KMS-11 (cell line): ENCODE data around the gene NUDT7.
A peak's percentile ranks its signal among the peaks of the same experiment; 100 is the strongest.

Experiments used
- H2AFZ ChIP-seq: fragments of 200-600 bp; sonication (generic); 2 replicates; pipeline ENCODE4 v1.6.1; 2016; ENCODE audit warnings: antibody characterized with exemption, mixed run types, low read depth
- H3K27ac ChIP-seq: fragments of 200-600 bp; sonication (generic); 2 replicates; pipeline ENCODE4 v1.6.1; 2016; ENCODE audit warnings: mild to moderate bottlenecking, mixed run types
- H3K27me3 ChIP-seq: fragments of 200-600 bp; sonication (generic); 2 replicates; pipeline ENCODE4 v1.6.1; 2017; ENCODE audit warnings: mild to moderate bottlenecking, low read depth, mixed run types, moderate library complexity; ENCODE audit not compliant: insufficient read depth
- H3K36me3 ChIP-seq: fragments of 200-600 bp; sonication (generic); 2 replicates; pipeline ENCODE4 v1.6.1; 2017; ENCODE audit warnings: mild to moderate bottlenecking, mixed run types; ENCODE audit not compliant: insufficient read depth
- H3K4me1 ChIP-seq: fragments of 200-600 bp; sonication (generic); 2 replicates; pipeline ENCODE4 v1.6.1; 2016; ENCODE audit warnings: mild to moderate bottlenecking, low read depth, mixed run types; ENCODE audit not compliant: poor library complexity, severe bottlenecking
- H3K4me2 ChIP-seq: fragments of 200-600 bp; sonication (generic); 2 replicates; pipeline ENCODE4 v1.7.0; 2016; ENCODE audit warnings: mild to moderate bottlenecking, mixed run types
- H3K4me3 ChIP-seq: fragments of 200-600 bp; sonication (generic); IDR thresholded peaks from 2 replicates; pipeline ENCODE4 v1.6.1; 2017; ENCODE audit warnings: low read depth, low read length, mixed read lengths; ENCODE audit not compliant: insufficient read depth
- H3K79me2 ChIP-seq: fragments of 200-600 bp; sonication (generic); 2 replicates; pipeline ENCODE4 v1.6.1; 2016; ENCODE audit warnings: low read depth, mixed run types; ENCODE audit not compliant: insufficient read depth
- H3K9ac ChIP-seq: fragments of 200-600 bp; sonication (generic); 2 replicates; pipeline ENCODE4 v1.6.1; 2016; ENCODE audit warnings: mild to moderate bottlenecking, mixed run types
- H4K20me1 ChIP-seq: fragments of 200-600 bp; sonication (generic); 2 replicates; pipeline ENCODE4 v1.6.1; 2016; ENCODE audit warnings: mild to moderate bottlenecking, mixed run types; ENCODE audit not compliant: insufficient read depth
- TF ChIP-seq, protein P1 (sequence below): fragments of 200-600 bp; sonication (generic); conservative IDR thresholded peaks from 2 replicates; pipeline ENCODE4 v1.6.1; 2017; ENCODE audit warnings: low read depth, mild to moderate bottlenecking, antibody characterized with exemption, low read length, moderate library complexity, mixed read lengths

Gene NUDT7

DNA sequence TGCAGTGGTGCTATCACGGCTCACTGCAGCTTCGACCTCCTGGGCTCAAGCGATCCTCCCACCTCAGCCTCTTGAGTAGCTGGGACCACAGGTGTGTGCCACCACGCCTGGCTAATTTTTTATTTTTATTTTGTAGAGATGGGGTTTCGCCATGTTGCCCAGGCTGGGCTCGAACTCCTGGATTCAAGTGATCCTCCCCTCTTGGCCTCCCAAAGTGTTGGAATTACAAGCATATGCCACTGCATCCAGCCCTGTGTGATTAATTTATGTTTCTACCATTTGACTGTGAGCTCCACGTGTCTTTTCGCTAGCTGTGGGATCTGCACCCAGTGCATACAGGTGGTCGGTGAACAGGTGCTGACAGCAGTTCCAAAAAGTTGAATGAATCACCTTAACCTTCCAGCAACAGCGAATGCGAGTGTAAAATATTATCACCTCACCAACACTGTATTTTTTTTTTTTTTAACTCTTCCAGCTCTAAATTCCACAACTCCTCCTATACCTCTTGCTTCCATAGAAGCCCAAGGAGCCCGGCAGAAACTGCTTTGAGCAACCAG lies 484 bp upstream of the NUDT7 start:
- no peak overlapping the region for H3K4me3 ChIP-seq
- peak overlapping the region; percentile 37 for H3K27ac ChIP-seq

DNA sequence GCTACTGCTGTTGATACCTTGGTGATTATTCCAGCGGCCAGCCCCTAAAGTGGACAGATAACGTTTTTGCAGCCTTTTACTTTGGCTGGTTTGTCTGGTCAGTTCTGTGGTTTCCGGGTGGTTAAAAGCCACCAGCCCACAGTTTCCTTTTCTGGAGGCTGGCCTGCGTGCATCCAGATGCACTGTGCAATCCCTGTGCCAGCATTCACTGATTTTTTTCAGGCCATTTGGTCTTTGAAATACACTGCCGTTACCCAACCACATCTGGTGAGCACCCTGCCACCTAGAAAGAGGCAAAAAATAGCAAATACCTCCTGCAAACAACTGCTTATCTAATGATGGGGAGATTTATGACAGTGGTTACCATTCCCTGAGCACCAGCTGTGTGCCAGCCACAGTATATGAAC lies 797 bp downstream of the NUDT7 start:
- Histone ChIP-seq H3K27ac (peak overlapping the region; percentile 88), H3K36me3 (no peaks in the 10 kb centered on the region), H3K4me1 (peaks cover 13% of the 10 kb centered on the region), H3K27me3 (no peaks in the 10 kb centered on the region), H4K20me1 (no peaks in the 10 kb centered on the region), H3K4me2 (peak overlapping the region; percentile 79), H3K4me3 (no peak overlapping the region), H3K79me2 (no peaks in the 10 kb centered on the region), H2AFZ (peak overlapping the region; percentile 87), H3K9ac (peak overlapping the region; percentile 81; the same call in 1 of the 2 replicates)
- TF ChIP-seq, protein P1, sequence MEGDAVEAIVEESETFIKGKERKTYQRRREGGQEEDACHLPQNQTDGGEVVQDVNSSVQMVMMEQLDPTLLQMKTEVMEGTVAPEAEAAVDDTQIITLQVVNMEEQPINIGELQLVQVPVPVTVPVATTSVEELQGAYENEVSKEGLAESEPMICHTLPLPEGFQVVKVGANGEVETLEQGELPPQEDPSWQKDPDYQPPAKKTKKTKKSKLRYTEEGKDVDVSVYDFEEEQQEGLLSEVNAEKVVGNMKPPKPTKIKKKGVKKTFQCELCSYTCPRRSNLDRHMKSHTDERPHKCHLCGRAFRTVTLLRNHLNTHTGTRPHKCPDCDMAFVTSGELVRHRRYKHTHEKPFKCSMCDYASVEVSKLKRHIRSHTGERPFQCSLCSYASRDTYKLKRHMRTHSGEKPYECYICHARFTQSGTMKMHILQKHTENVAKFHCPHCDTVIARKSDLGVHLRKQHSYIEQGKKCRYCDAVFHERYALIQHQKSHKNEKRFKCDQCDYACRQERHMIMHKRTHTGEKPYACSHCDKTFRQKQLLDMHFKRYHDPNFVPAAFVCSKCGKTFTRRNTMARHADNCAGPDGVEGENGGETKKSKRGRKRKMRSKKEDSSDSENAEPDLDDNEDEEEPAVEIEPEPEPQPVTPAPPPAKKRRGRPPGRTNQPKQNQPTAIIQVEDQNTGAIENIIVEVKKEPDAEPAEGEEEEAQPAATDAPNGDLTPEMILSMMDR = no peak

More for the DNA sequence above, 484 bp upstream of the NUDT7 start:
- peaks cover 13% of the 10 kb centered on the region for H3K4me1 ChIP-seq
- H2AFZ ChIP-seq = peak overlapping the region; percentile 91
- no peaks in the 10 kb centered on the region for H3K79me2 ChIP-seq
- peak overlapping the region; percentile 81 for H3K4me2 ChIP-seq
- TF ChIP-seq, protein P1 = no peak
- no peaks in the 10 kb centered on the region for H3K36me3 ChIP-seq
- H3K27me3 ChIP-seq = no peaks in the 10 kb centered on the region
- H3K9ac ChIP-seq = peak overlapping the region; percentile 53
- H4K20me1 ChIP-seq = no peaks in the 10 kb centered on the region

DNA sequence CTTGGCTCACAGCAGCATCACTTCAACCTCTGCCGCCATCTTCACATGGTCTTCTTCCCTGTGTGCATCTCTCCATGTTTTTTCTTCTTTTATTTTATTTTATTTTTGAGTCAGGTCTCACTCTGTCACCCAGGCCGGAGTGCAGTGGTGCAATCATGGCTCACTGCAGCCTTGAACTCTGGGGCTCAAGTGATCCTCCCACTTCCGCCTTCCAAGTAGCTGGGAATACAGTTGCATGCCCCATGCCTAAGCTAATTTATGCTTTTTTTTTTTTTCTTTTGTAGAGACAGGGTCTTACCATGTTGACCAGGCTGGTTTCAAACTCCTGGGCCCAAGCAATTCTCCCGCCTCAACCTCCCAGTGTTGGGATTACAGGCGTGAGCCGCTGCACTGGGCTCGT lies 1.9 kb downstream of the NUDT7 start:
- H3K79me2 ChIP-seq = no peaks in the 10 kb centered on the region
- H3K4me2 ChIP-seq = peak overlapping the region; percentile 79; the same call in 1 of the 2 replicates
- H3K4me3 ChIP-seq = no peak overlapping the region
- no peak overlapping the region; the same call in 1 of the 2 replicates for H3K27ac ChIP-seq
- no peaks in the 10 kb centered on the region for H3K36me3 ChIP-seq
- H3K27me3 ChIP-seq = no peaks in the 10 kb centered on the region
- no peak overlapping the region for H2AFZ ChIP-seq
- H4K20me1 ChIP-seq = no peaks in the 10 kb centered on the region
- TF ChIP-seq, protein P1 = no peak
- H3K4me1 ChIP-seq = peaks cover 13% of the 10 kb centered on the region
- no peak overlapping the region for H3K9ac ChIP-seq

DNA sequence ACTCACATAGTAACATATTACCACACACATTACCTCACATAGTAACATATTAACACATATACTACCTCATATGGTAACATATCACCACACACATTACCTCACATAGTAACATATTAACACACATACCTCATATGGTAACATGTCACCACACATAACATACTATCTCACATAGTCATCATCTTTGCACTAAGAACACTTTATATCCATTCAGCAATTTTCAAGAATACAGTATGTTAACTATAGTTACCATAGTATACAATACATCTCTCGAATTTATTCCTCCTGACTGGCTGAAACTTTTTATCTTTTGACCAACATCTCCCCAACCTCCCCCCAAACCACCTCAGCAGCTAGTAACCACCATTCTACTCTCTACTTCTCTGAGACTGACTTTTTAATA lies 7.6 kb downstream of the NUDT7 start:
- H4K20me1 ChIP-seq = no peaks in the 10 kb centered on the region
- no peaks in the 10 kb centered on the region for H3K4me1 ChIP-seq
- H3K27ac ChIP-seq = no peak overlapping the region
- H3K36me3 ChIP-seq = no peaks in the 10 kb centered on the region
- H2AFZ ChIP-seq = no peak overlapping the region
- H3K79me2 ChIP-seq = no peaks in the 10 kb centered on the region
- H3K4me3 ChIP-seq = no peak overlapping the region
- no peak overlapping the region for H3K9ac ChIP-seq
- TF ChIP-seq, protein P1 = no peak
- H3K27me3 ChIP-seq = no peaks in the 10 kb centered on the region
- no peak overlapping the region for H3K4me2 ChIP-seq
